Panc1 (cell line): ENCODE measurements around the gene TAOK1. TPM values are rescaled to one million over a fixed set of nuclear protein-coding genes. Genes with fewer than 3 reads are reported as not detected.
"Not testable (repeated sequence)": the region's sequence is repeated elsewhere in the genome, so short reads cannot be mapped to it uniquely, and the experiment has no call there.

ENCODE experiments used
- ATAC-seq: fragments of 200-7000 bp; cut with Tn5 transposase; 2 replicates; pipeline ENCODE4 v1.9.1; 2020; ENCODE audit warnings: mild to moderate bottlenecking, moderate library complexity
- BruUV-seq: library from RNA; stranded (reverse); fragments of 400-500 nt; replicated peaks from 2 replicates; lab custom pipeline; 2021; lab: Mats Ljungman, UMichigan
- CTCF ChIA-PET: fragments of 300-600 bp; sonication (Branson Sonifier 250); formaldehyde crosslinking; loops from one replicate; lab custom pipeline; 2022; ENCODE audit warnings: antibody characterized with exemption; lab: Charles Lee
- POLR2A ChIA-PET: fragments of 300-600 bp; sonication (Branson Sonifier 250); formaldehyde crosslinking; loops from one replicate; lab custom pipeline; 2022; ENCODE audit warnings: antibody characterized with exemption; lab: Charles Lee
- DNase-seq: peaks from one replicate; pipeline ENCODE4 v3.0.0-alpha.2; 2010; ENCODE audit warnings: low read depth, low spot score
- H3K27ac ChIP-seq: 2 replicates; pipeline ENCODE4 v1.5.1; 2011; ENCODE audit warnings: mild to moderate bottlenecking, low read length, inconsistent platforms
- H3K27me3 ChIP-seq: fragments of 200-500 bp; sonication (Bioruptor generic); 2 replicates; pipeline ENCODE4 v1.6.0; 2014; ENCODE audit warnings: low read length, inconsistent platforms; ENCODE audit not compliant: control insufficient read depth, insufficient read depth
- H3K36me3 ChIP-seq: fragments of 200-500 bp; sonication (Bioruptor generic); 2 replicates; pipeline ENCODE4 v1.5.1; 2014; ENCODE audit warnings: inconsistent platforms, mild to moderate bottlenecking, low read length, moderate library complexity; ENCODE audit not compliant: control insufficient read depth, insufficient read depth
- H3K4me1 ChIP-seq: 2 replicates; pipeline ENCODE4 v1.5.1; 2011; ENCODE audit warnings: inconsistent platforms, mild to moderate bottlenecking, low read length, moderate library complexity; ENCODE audit not compliant: control insufficient read depth, insufficient read depth
- H3K4me3 ChIP-seq, 2 experiments: 2 replicates each; pipeline ENCODE4 v1.5.1; 2011 to 2012; ENCODE audit warnings: low read depth in 2 of 2, low read length in 2 of 2, mild to moderate bottlenecking in 2 of 2, inconsistent platforms in 1 of 2, moderate library complexity in 1 of 2
- H3K9me3 ChIP-seq: fragments of 200-500 bp; sonication (Bioruptor generic); 2 replicates; pipeline ENCODE4 v1.5.1; 2014; ENCODE audit warnings: low read depth, mild to moderate bottlenecking, inconsistent platforms, low read length, moderate library complexity; ENCODE audit not compliant: control insufficient read depth, insufficient read depth
- CTCF ChIP-seq: fragments of 450-650 bp; IDR thresholded peaks from 2 replicates; pipeline ENCODE4 v1.5.1; 2017; ENCODE audit warnings: mild to moderate bottlenecking
- POLR2AphosphoS5 ChIP-seq: IDR thresholded peaks from 2 replicates; pipeline ENCODE4 v1.6.1; 2012; ENCODE audit warnings: mild to moderate bottlenecking, low read depth, low read length, moderate library complexity
- REST ChIP-seq, 2 experiments: IDR thresholded peaks; 2 replicates each; pipeline ENCODE4 v1.6.1; 2011 to 2012; ENCODE audit warnings: low read depth in 2 of 2, control low read depth in 1 of 2, low read length in 1 of 2, mild to moderate bottlenecking in 1 of 2, moderate library complexity in 1 of 2; ENCODE audit not compliant: insufficient read depth in 1 of 2
- SIN3A ChIP-seq: IDR thresholded peaks from 2 replicates; pipeline ENCODE4 v1.6.1; 2012; ENCODE audit warnings: low read depth, mild to moderate bottlenecking, low read length, moderate library complexity, borderline replicate concordance; ENCODE audit not compliant: insufficient read depth
- TCF7L2 ChIP-seq: IDR thresholded peaks from 2 replicates; pipeline ENCODE4 v1.6.1; 2011; ENCODE audit warnings: mild to moderate bottlenecking, low read depth, low read length, inconsistent platforms
- in situ Hi-C: cut with HindIII; loops from 2 replicates; pipeline ENCODE4 v1.10.0; 2016; ENCODE audit warnings: low sequenced_read_pairs, low pct_unique_long_range_greater_than_20kb
- intact Hi-C: fragments of 100-400 bp; cut with micrococcal nuclease; formaldehyde crosslinking; loops from one replicate; pipeline ENCODE4 v1.10.0; 2022; ENCODE audit not compliant: unreplicated experiment
- total RNA-seq: library from RNA; stranded (reverse); gene quantifications from one replicate; pipeline ENCODE4 v1.2.1, GENCODE V29; 2021; ENCODE audit not compliant: unreplicated experiment

TAOK1 gene
- total RNA-seq, 1 experiment from 2014 or later: 111 TPM

DNA sequence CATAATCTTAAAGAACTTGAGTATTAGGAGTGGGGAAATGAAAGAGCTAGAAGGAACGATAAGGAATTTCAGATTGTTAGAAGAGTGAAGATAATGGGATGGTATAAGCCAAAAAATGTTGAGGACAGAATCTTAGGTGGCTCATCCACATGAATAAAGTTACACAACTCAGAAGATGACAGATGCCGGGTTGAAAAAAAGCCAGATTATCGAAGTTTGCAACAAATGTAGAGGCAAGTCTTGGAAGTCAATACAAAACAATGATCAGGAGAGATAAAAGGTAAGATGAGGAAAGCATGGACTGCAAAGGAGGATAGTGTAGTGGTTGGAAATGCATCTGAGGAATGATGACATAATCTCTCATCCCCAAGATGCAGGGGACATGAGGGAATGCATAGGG, 45.1 kb upstream of the TAOK1 start:
- POLR2A ChIA-PET: interaction anchor here (0.6 kb wide), 2 partner anchors 10 to 64 kb away, joined by 5 to 13 read pairs; no protein-coding TSS in a partner anchor

GRCh38 chr17:29345470-29345869, 44.7 kb upstream of the TAOK1 start:
- CTCF ChIA-PET: interaction anchor here (0.7 kb wide), 1 partner anchor 18 kb away, joined by 5 read pairs; no protein-coding TSS in a partner anchor
- DNase-seq, ATAC-seq, H3K9me3 ChIP-seq, BruUV-seq, H3K27ac ChIP-seq, intact Hi-C loops, H3K4me3 ChIP-seq, H3K36me3 ChIP-seq, H3K27me3 ChIP-seq, H3K4me1 ChIP-seq, in situ Hi-C loops: not testable (repeated sequence)
- POLR2A ChIA-PET: interaction anchor here (0.6 kb wide), 3 partner anchors 10 to 64 kb away, joined by 5 to 13 read pairs (median 7); no protein-coding TSS in a partner anchor

More for the DNA sequence above, 45.1 kb upstream of the TAOK1 start:
- TF ChIP-seq REST (IDR thresholded peaks at IDR 0.05; ENCODE audit: insufficient read depth in 1 of 2, low read depth in 2 of 2, low read length in 1 of 2) (no peak), SIN3A (no peak), CTCF (no peak), TCF7L2 (no peak), POLR2AphosphoS5 (no peak)
- DNase-seq: no peak
- Histone ChIP-seq H3K4me3 (no peak overlapping the region), H3K36me3 (no peaks in the 10 kb centered on the region), H3K27me3 (peaks cover 5% of the 10 kb centered on the region; the same call in 1 of the 2 replicates), H3K27ac (no peak overlapping the region), H3K4me1 (peaks cover 3% of the 10 kb centered on the region; the same call in 1 of the 2 replicates), H3K9me3 (no peaks in the 10 kb centered on the region)
- intact Hi-C loops (no loop called here), in situ Hi-C loops (no loop called here)
- no peak for ATAC-seq
- BruUV-seq: no TSS peak
- CTCF ChIA-PET: interaction anchor here (0.7 kb wide), 1 partner anchor 18 kb away, joined by 5 read pairs; no protein-coding TSS in a partner anchor

- POLR2A ChIA-PET: interaction anchor here (0.6 kb wide), 1 partner anchor 24 kb away, joined by 7 read pairs; no protein-coding TSS in a partner anchor
- CTCF ChIA-PET: interaction anchor here (0.7 kb wide), 1 partner anchor 56 kb away, joined by 4 read pairs; no protein-coding TSS in a partner anchor
- BruUV-seq: no TSS peak
- H3K27me3 ChIP-seq: peaks cover 5% of the 10 kb centered on the region; the same call in 1 of the 2 replicates
- intact Hi-C loops (no loop called here), in situ Hi-C loops (no loop called here)
- H3K4me3 ChIP-seq: no peak overlapping the region
- H3K36me3 ChIP-seq: no peaks in the 10 kb centered on the region
- ATAC-seq (no peak), DNase-seq (no peak)
- no peaks in the 10 kb centered on the region for H3K9me3 ChIP-seq
- no peak overlapping the region for H3K27ac ChIP-seq
- peaks cover 3% of the 10 kb centered on the region; the same call in 1 of the 2 replicates for H3K4me1 ChIP-seq
- TF ChIP-seq POLR2AphosphoS5: no peak
- no peak for TF ChIP-seq TCF7L2
- no peak for TF ChIP-seq CTCF
- TF ChIP-seq REST (IDR thresholded peaks at IDR 0.05; ENCODE audit: insufficient read depth in 1 of 2, low read depth in 2 of 2, low read length in 1 of 2): no peak
- TF ChIP-seq SIN3A: no peak
Measured at GRCh38 chr17:29346462-29346861, 43.7 kb upstream of the TAOK1 start.
